ENCODE results near the gene PVR. TPM values are rescaled to one million over a fixed set of nuclear protein-coding genes. Genes with fewer than 3 reads are reported as not detected.

The PVR gene
- total and polyA plus RNA-seq, 10 of the 15 experiments (the other 5 are each of a cell fraction or from before 2014, with no cell fraction given) = 0.07 to 4.0 (median 1.9) TPM

DNA sequence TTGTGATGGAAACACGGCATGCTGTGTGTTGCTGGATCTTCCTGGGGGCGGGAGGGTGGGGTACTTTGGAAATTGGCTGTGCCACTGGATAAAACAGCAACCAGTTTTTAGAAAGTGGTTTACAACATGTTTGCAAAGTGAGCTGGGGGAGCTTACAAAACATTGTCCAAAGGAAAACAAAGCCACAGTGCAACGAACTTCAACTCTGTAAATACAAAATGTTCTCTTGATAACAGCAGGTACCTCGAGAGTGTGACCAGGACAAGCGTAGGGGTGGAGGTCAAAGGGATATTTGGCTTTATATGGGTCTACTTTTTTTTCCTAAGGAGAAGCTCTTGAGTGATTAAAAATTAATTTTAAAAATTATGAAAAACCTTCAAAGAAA lies 27.9 kb upstream of the PVR start (continued):
- TF ChIP-seq, protein P1, sequence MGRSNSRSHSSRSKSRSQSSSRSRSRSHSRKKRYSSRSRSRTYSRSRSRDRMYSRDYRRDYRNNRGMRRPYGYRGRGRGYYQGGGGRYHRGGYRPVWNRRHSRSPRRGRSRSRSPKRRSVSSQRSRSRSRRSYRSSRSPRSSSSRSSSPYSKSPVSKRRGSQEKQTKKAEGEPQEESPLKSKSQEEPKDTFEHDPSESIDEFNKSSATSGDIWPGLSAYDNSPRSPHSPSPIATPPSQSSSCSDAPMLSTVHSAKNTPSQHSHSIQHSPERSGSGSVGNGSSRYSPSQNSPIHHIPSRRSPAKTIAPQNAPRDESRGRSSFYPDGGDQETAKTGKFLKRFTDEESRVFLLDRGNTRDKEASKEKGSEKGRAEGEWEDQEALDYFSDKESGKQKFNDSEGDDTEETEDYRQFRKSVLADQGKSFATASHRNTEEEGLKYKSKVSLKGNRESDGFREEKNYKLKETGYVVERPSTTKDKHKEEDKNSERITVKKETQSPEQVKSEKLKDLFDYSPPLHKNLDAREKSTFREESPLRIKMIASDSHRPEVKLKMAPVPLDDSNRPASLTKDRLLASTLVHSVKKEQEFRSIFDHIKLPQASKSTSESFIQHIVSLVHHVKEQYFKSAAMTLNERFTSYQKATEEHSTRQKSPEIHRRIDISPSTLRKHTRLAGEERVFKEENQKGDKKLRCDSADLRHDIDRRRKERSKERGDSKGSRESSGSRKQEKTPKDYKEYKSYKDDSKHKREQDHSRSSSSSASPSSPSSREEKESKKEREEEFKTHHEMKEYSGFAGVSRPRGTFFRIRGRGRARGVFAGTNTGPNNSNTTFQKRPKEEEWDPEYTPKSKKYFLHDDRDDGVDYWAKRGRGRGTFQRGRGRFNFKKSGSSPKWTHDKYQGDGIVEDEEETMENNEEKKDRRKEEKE (IDR thresholded peaks at IDR 0.05) = no peak
- no peak for TF ChIP-seq SMARCA5 (IDR thresholded peaks at IDR 0.05)
- TF ChIP-seq IKZF1 (conservative IDR thresholded peaks at IDR 0.05) = no peak
- TF ChIP-seq, protein P2, sequence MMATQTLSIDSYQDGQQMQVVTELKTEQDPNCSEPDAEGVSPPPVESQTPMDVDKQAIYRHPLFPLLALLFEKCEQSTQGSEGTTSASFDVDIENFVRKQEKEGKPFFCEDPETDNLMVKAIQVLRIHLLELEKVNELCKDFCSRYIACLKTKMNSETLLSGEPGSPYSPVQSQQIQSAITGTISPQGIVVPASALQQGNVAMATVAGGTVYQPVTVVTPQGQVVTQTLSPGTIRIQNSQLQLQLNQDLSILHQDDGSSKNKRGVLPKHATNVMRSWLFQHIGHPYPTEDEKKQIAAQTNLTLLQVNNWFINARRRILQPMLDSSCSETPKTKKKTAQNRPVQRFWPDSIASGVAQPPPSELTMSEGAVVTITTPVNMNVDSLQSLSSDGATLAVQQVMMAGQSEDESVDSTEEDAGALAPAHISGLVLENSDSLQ (IDR thresholded peaks at IDR 0.05) = no peak
- TF ChIP-seq CHD2 (IDR thresholded peaks at IDR 0.05; ENCODE audit: borderline replicate concordance, low read depth, low read length) = no peak
- TF ChIP-seq POU2F2 (IDR thresholded peaks at IDR 0.05; ENCODE audit: borderline replicate concordance, low read depth, low read length) = no peak
- TF ChIP-seq, protein P3, sequence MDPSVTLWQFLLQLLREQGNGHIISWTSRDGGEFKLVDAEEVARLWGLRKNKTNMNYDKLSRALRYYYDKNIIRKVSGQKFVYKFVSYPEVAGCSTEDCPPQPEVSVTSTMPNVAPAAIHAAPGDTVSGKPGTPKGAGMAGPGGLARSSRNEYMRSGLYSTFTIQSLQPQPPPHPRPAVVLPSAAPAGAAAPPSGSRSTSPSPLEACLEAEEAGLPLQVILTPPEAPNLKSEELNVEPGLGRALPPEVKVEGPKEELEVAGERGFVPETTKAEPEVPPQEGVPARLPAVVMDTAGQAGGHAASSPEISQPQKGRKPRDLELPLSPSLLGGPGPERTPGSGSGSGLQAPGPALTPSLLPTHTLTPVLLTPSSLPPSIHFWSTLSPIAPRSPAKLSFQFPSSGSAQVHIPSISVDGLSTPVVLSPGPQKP (IDR thresholded peaks at IDR 0.05; ENCODE audit: low read depth, low read length) = no peak
- no peak for TF ChIP-seq RUNX3 (IDR thresholded peaks at IDR 0.05; ENCODE audit: low read length)
- no peak for TF ChIP-seq IRF4 (IDR thresholded peaks at IDR 0.05; ENCODE audit: low read depth, low read length)
